Measurements from ENCODE around the gene TRABD2B.

Gene TRABD2B

GRCh38 chr1:47871799-47872353, 125.3 kb downstream of the TRABD2B start:
- peak; percentile 53 to 75 for DNase-seq

GRCh38 chr1:47870946-47871676, 126.1 kb downstream of the TRABD2B start:
- DNase-seq, result peak in 1 of 2 experiments; percentile 37

GRCh38 chr1:47870480-47870879, 126.7 kb downstream of the TRABD2B start:
- no peak for DNase-seq

- no peak for DNase-seq
These were observed 128.9 kb downstream of the TRABD2B start for GRCh38 chr1:47868348-47868676.

- DNase-seq, result peak in 1 of 2 experiments; percentile 31
These were observed 129.5 kb downstream of the TRABD2B start for GRCh38 chr1:47867438-47868347.

- DNase-seq, result peak; percentile 30 to 67
These were observed 130.4 kb downstream of the TRABD2B start for GRCh38 chr1:47866601-47867437.

GRCh38 chr1:47865881-47866535, 131.2 kb downstream of the TRABD2B start:
- DNase-seq, result peak; percentile 41 to 77

- no peak for DNase-seq
These were observed 138.0 kb downstream of the TRABD2B start for GRCh38 chr1:47859092-47859743.

- no peak for DNase-seq
These were observed 140.2 kb downstream of the TRABD2B start for GRCh38 chr1:47856996-47857395.

- DNase-seq, result no peak
These were observed 142.0 kb downstream of the TRABD2B start for GRCh38 chr1:47855230-47855629.

- DNase-seq, result no peak
These were observed 142.5 kb downstream of the TRABD2B start for GRCh38 chr1:47854552-47855144.

- no peak for DNase-seq
These were observed 143.3 kb downstream of the TRABD2B start for GRCh38 chr1:47853852-47854251.

- DNase-seq, result no peak
These were observed 144.1 kb downstream of the TRABD2B start for GRCh38 chr1:47853059-47853458.

GRCh38 chr1:47852006-47852718, 145.0 kb downstream of the TRABD2B start:
- DNase-seq, result no peak

GRCh38 chr1:47850451-47850850, 146.7 kb downstream of the TRABD2B start:
- DNase-seq, result no peak

GRCh38 chr1:47849591-47850261, 147.5 kb downstream of the TRABD2B start:
- no peak for DNase-seq

GRCh38 chr1:47849005-47849521, 148.1 kb downstream of the TRABD2B start:
- DNase-seq, result no peak

GRCh38 chr1:47847763-47848162, 149.4 kb downstream of the TRABD2B start:
- no peak for DNase-seq

- no peak for DNase-seq
These were observed 152.6 kb downstream of the TRABD2B start for GRCh38 chr1:47844558-47844955.

All from NCI-H524 (cell line).